NCI-H146 treated with DMSO at 0.1 percent for 48 hours (cell line): ENCODE measurements around the gene ZBTB14.

Source experiments
- DNase-seq: peaks from one replicate; lab custom pipeline; 2025; ENCODE audit not compliant: unreplicated experiment; lab: John Stamatoyannopoulos, UW

The ZBTB14 gene

DNA sequence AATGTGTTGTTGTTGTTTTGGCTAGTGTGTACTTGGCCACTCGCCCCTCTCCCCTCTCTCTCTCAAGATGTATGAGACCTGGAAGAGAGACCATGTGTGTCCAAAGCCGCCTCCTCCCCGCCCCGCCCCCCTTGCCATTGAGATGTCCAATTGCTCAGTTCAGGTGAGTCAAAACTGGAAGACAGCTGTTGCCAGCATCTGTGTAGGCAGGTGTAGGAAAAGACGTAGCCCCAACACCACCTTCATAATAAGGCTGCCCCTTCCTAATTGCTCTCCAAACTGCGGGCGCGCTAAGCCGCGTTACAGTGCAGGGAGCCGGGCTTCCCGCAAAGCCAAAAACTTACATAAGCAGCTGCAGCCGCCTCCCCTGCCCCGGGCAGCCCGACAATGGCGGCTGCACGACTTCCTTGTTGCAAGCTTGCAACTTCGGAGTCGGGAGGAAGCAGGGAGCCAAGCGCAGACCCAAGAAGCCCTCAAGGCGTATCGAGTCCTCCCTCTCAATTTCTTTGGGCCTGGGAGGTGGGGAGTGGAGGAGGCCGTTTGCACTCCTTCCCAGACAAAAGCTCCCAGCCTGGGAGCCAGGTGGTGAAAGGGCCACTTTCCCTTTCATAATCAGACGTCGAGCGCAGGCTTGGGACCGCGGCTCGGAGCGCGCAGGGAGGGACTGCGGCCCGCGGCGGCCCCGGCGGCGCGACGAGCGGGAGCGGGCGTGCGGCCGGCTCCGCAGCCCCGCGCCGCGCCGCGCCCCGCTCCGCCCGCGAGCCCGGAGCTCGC, 882 bp downstream of the ZBTB14 start:
- DNase-seq = peak; percentile 48

DNA sequence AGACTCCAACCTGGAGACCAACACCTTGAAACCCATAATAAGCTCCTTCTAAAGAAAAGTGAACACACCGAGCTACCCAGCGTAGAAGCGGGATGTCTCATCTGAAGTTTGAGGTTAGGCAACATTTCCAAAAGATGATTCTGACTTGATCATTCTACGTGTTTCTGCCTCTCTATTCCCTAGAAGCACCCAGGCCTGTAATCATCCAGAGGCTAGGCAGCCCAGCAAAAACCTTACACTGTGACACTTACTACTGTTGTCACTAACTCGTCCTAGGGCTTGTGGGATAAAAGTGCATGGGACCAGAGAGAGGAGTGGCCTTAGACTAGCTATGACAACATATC, 1.4 kb downstream of the ZBTB14 start:
- no peak for DNase-seq

DNA sequence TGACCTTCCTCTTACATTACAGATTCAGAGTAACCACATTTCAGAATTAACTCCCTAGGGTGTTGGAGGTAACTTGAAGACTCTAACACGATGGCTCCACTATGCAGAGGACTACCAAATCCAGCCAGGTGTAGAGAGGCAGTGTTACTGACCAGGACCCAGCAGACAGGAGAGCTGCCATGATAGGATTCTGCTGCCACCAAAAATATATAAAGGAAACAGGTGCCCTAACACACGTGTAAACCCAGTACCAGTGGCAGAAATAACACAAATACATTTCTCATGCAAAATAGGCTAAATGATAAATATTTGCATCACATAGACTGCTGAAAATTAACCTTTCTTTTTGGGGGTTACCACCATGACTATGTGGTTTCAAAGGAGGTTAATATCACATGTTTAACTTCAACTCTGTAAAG, 7.0 kb downstream of the ZBTB14 start:
- DNase-seq = no peak

DNA sequence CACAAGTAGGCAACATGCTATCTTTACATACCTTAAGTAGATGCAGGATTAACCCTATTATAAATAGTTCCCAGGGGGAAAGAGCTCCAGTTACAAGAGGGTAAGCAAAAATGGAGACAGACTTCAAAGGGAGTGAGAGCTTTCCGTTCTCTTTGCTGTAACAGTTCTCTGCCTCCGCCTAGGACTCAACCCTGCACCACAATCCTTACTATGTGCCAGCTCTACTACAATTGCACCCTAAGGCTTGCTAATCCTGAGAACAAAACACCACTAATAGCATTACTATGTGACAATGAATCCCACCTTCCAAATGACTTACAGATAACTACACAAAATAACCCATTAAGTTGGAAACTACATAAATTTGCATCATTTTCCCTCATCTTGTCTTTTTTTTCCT, 7.7 kb downstream of the ZBTB14 start:
- DNase-seq = no peak

DNA sequence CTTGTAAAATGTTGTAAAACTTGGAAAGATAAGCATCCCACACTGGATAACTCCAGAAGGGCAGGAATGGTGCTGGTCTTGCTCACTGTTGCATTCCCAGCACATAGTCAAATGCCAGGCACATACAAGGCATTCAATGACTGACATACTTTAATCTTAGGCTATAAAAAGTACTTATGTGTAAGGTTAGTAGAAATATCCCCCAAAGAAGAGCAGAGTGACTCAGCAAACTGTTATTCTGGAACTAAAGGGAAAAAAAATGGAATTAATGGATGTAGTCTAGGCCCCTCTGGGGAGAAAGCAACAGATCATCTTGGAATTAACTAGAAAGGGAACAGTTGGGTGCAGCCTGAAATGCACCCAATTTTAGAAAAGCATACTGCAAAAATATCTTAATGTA, 9.0 kb downstream of the ZBTB14 start:
- no peak for DNase-seq

DNA sequence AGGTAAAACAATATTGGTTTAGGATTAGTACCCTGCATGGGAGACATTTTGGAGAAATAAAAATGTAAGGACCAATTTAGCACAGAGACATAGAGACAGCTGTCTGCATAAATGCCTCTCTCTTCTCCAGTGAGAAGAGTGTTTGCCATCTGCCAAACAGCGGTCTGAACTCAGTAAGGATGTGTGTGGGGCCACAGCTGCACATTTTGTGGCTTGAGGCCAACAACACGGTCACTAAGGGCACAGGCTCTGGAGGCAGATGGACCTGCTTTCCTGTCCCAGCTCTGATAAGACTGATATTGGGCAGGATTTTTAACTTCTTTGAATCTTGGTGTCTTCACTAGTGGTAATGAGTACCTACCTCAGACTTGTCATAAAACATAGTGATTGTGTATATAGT, 10.2 kb downstream of the ZBTB14 start:
- peak; percentile 86 for DNase-seq

DNA sequence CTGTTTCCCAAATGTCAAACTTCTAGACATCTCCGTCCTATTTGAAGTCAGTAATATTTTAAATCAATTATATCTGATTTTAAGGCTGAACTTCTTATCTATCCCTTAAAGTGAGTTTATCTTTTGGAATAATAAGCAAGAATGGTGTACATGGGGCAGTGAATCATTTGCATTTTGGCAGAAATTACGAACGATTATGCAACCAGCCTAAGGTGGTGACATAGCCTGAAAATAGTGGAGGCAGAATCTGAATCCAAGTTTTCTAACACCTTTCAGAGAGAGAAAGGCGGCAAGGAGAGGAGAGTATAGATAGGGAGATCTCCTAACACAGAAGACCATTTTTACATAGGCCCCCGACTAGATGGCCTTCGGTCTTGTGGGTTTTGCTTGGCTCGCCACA, 10.7 kb downstream of the ZBTB14 start:
- DNase-seq = no peak

DNA sequence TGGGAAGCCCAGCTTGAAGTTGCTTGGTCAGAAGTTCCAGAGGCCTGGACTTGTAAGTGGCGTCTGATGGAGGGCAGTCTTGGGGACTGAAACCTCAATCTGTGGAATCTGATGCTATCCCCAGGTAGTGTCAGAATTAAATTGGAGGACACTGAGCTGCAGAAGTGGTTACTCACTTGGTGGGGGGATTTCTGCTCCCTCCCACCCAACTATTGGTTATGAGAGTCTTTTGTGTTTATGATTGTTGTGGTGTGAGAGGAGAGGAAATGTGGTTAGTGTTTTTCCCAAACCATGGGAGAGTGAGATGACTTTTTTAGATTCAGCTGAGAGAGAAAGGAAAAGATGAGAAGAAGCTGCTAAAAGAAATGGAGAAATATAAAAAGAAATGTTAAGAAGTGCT, 12.8 kb downstream of the ZBTB14 start:
- no peak for DNase-seq

DNA sequence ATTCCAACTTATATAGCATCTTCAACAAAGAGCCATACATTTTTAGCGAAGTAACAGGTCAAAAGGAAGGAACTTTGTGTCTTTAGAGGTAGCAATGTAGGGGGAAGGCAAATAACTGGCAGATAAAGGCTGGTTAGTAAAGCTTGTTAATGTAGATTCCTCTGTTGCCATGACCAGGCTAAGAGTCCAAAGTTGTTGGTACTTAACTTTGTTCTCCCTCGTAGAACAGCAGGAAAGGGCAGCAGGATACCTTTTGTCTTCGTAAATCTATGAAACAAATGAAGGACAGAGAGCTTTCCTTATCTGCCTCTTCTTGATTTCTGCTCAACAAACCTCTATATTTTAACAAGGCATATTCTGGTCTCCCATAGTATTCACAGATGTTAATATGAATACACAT, 18.6 kb downstream of the ZBTB14 start:
- DNase-seq = no peak

DNA sequence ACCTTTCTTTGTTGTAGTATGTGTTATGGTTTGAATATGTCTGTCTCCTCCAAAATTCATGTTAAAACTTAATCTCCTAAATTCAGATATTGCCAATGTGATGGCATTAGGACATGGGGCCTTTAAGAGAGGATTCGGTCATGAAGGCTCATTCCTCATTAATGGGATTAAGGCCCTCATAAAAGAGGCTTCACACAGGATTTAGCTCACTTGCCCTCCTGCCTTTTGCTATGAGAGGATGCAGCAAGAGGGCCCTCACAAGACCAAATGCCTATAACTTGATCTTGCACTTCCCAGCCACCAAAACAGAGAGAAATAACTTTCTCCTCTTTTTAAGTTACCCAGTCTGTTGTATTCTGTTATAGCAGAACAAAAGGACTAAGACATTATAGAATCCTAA, 19.7 kb downstream of the ZBTB14 start:
- DNase-seq = no peak

DNA sequence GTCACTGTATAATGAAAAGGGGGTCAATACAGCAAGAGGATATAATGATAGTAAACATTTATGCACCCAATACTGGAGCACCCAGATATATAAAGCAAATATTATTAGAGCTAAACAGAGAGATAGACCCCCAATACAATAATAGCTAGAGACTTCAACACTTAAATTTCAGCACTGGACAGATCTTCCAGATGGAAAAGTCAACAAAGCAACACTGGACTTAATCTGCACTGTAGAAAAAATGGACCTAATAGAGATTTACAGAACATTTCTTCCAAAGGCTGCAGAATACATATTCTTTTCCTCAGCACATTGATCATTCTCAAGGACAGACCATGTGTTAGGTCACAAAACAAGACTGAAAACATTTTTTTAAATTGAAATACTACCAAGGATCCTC, 26.7 kb downstream of the ZBTB14 start:
- no peak for DNase-seq

DNA sequence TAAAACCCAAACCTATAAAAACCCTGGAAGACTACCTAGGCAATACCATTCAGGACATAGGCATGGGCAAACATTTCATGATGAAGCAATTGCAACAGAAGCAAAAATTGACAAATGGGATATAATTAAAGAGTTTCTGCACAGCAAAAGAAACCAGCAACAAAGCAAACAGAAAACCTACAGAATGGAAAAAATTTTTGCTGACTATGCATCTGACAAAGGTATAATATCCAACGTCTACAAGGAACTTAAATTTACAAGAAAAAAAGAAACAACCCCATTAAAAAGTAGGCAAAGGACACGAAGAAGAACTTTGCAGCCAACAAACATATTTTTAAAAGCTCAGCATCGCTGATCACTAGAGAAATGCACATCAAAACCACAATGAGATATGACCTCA, 28.8 kb downstream of the ZBTB14 start:
- DNase-seq = no peak

DNA sequence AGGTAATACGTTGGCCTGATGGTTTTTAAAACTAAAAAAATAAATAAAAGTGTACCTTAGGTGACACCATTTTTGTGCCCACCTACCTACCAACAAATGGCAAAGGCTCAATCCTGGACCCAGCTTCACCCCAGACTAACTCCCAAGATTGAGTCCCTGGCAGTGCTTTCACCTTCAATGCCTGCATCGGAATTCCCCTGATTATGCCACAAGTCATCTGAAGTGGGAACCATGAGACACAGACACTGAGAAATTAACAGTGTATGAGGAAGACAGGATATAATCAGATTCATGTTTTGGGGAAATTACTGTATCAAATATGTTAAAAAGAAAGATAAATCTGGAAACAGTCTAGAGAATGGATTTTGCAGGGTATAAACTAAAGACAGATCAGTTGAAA, 41.6 kb downstream of the ZBTB14 start:
- DNase-seq = no peak

DNA sequence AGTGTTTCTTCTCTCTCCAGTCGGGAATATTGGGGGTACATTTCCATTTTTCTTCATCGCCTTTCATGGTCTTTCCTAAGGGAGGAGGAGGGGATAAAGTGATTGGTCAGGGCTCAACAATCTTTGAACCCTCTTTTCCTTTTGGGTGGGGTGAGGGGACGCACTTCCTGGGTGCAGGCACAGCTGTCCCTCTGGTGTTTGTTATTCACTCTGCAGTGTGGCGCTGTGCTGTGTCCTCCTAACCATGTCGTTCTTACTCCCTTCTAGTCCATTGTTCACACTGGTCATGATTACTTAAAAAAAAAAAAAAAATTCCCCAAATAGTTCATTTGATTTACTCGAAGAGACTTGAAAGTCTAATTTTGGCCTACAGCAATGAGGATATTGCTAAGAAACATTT, 44.4 kb downstream of the ZBTB14 start:
- no peak for DNase-seq

DNA sequence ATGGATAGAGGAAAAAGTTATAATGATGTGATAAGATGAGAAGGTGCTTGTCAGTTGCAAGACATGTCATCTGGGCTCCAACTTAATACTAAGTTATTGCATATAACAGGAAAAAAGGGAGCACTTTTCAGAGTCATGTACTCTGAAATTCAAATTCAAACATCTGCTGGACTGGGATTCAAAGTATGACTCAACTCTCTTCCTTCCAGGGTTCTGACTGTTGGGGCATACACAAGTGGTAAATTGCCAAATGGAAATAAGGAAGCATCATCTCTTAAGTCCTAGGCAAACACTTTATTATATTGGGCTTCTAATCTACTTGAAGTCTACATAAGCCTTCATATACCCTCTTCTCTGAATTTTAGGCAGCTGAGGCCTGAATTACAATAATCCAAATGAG, 44.9 kb downstream of the ZBTB14 start:
- no peak for DNase-seq

DNA sequence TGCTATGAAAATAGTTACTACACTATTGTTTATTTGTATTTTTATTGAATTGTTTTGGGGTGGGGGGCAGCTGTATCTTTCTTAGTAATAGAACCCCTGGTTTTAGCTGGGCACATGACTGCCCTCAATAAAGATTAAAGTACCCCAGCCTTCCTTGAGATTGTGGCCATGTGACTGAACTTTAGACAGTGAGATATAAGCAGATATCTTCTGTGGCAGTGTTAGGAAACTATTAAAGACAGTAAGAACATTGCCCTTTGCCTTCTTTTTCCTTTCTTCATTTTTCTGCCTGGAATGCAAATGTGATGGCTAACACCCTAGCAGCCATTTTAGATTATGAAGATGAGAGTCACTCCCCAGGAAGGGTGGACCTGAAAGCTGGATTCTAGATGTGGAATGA, 50.6 kb downstream of the ZBTB14 start:
- DNase-seq = no peak

DNA sequence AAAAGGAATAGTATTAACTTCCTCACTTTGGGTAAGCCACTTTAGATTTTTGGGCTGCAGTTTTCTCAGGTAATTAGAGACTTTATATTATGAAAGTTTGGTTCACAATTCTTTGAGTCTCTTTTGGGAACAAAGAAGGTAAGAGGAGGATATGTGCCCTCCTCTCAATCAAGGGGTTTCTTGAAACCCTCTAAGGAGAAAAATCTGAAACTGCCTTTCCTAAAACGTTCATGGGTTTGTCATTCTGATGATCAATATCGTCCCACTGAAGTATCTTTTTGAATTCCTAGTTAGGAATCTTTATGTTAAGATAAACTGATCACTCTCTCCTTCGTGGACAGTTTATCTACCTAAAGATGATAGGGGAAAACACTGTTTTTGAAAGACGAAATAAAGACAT, 56.1 kb downstream of the ZBTB14 start:
- DNase-seq = no peak
